ENCODE data around the gene PRM2. TPM values are rescaled to one million over a fixed set of nuclear protein-coding genes. Genes with fewer than 3 reads are reported as not detected.

Gene PRM2
- total and polyA plus RNA-seq, 2 of the 8 experiments (the other 6 are each of a cell fraction or from before 2014, with no cell fraction given): not detected

DNA sequence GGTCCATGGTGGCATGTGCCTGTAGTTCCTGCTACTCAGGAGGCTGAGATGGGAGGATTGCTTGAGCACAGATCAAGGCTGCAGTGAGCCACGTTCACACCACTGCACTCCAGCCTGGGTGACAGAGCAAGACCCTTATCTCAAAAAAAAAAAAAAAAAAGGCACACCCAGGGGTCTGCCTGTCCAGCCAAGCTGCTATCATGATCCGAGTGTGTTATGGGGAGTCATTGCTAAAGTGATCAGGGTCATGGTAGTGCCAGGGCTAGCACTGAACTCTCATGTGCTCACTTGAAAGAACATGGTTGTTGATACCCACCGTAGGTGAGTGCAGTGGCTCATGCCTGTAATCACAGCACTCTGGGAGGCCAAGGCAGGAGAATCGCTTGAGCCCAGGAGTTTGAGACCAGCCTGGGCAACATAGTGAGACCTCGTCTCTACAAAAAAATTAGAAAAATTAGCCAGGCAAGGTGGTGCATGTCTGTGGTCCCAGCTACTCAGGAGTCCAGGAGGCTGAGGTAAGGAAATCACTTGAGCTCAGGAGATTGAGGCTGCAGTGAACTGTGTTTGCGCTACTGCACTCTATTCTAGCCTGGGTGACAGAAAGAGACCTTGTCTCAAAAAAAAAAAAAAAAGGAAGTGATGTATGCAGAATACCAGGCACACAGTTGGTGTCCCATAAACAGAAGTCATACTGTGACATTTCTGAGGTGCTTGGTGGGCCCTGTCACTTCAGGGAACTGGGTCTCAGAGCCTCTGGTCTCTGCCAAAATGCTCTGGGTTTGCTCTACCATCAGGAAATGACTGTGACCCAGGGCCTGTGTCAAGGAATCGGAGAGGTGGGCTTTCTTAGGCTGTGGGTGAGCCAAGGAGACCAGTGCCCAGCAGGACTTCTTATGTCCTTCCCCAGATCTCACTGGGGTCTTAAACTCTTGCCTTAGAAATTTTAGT is 2.7 kb upstream of the PRM2 start (continued):
- TF ChIP-seq, protein P1, sequence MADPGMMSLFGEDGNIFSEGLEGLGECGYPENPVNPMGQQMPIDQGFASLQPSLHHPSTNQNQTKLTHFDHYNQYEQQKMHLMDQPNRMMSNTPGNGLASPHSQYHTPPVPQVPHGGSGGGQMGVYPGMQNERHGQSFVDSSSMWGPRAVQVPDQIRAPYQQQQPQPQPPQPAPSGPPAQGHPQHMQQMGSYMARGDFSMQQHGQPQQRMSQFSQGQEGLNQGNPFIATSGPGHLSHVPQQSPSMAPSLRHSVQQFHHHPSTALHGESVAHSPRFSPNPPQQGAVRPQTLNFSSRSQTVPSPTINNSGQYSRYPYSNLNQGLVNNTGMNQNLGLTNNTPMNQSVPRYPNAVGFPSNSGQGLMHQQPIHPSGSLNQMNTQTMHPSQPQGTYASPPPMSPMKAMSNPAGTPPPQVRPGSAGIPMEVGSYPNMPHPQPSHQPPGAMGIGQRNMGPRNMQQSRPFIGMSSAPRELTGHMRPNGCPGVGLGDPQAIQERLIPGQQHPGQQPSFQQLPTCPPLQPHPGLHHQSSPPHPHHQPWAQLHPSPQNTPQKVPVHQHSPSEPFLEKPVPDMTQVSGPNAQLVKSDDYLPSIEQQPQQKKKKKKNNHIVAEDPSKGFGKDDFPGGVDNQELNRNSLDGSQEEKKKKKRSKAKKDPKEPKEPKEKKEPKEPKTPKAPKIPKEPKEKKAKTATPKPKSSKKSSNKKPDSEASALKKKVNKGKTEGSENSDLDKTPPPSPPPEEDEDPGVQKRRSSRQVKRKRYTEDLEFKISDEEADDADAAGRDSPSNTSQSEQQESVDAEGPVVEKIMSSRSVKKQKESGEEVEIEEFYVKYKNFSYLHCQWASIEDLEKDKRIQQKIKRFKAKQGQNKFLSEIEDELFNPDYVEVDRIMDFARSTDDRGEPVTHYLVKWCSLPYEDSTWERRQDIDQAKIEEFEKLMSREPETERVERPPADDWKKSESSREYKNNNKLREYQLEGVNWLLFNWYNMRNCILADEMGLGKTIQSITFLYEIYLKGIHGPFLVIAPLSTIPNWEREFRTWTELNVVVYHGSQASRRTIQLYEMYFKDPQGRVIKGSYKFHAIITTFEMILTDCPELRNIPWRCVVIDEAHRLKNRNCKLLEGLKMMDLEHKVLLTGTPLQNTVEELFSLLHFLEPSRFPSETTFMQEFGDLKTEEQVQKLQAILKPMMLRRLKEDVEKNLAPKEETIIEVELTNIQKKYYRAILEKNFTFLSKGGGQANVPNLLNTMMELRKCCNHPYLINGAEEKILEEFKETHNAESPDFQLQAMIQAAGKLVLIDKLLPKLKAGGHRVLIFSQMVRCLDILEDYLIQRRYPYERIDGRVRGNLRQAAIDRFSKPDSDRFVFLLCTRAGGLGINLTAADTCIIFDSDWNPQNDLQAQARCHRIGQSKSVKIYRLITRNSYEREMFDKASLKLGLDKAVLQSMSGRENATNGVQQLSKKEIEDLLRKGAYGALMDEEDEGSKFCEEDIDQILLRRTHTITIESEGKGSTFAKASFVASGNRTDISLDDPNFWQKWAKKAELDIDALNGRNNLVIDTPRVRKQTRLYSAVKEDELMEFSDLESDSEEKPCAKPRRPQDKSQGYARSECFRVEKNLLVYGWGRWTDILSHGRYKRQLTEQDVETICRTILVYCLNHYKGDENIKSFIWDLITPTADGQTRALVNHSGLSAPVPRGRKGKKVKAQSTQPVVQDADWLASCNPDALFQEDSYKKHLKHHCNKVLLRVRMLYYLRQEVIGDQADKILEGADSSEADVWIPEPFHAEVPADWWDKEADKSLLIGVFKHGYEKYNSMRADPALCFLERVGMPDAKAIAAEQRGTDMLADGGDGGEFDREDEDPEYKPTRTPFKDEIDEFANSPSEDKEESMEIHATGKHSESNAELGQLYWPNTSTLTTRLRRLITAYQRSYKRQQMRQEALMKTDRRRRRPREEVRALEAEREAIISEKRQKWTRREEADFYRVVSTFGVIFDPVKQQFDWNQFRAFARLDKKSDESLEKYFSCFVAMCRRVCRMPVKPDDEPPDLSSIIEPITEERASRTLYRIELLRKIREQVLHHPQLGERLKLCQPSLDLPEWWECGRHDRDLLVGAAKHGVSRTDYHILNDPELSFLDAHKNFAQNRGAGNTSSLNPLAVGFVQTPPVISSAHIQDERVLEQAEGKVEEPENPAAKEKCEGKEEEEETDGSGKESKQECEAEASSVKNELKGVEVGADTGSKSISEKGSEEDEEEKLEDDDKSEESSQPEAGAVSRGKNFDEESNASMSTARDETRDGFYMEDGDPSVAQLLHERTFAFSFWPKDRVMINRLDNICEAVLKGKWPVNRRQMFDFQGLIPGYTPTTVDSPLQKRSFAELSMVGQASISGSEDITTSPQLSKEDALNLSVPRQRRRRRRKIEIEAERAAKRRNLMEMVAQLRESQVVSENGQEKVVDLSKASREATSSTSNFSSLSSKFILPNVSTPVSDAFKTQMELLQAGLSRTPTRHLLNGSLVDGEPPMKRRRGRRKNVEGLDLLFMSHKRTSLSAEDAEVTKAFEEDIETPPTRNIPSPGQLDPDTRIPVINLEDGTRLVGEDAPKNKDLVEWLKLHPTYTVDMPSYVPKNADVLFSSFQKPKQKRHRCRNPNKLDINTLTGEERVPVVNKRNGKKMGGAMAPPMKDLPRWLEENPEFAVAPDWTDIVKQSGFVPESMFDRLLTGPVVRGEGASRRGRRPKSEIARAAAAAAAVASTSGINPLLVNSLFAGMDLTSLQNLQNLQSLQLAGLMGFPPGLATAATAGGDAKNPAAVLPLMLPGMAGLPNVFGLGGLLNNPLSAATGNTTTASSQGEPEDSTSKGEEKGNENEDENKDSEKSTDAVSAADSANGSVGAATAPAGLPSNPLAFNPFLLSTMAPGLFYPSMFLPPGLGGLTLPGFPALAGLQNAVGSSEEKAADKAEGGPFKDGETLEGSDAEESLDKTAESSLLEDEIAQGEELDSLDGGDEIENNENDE (IDR thresholded peaks at IDR 0.05; ENCODE audit: insufficient replicate concordance, low read length): no peak
- TF ChIP-seq TAF7 (optimal IDR thresholded peaks at IDR 0.05; ENCODE audit: borderline replicate concordance, low read depth, low read length) (no peak), ASH2L (IDR thresholded peaks at IDR 0.05; ENCODE audit: low read length) (no peak), SP2 (IDR thresholded peaks at IDR 0.05; ENCODE audit: low read length) (no peak), BACH1 (IDR thresholded peaks at IDR 0.05; ENCODE audit: low read length) (no peak), EGR1 (IDR thresholded peaks at IDR 0.05; ENCODE audit: borderline replicate concordance, low read depth, low read length) (no peak), CBX5 (IDR thresholded peaks at IDR 0.05; ENCODE audit: low read depth, low read length) (no peak), POLR2AphosphoS5 (IDR thresholded peaks at IDR 0.05; ENCODE audit: low read depth, low read length) (no peak), SUZ12 (IDR thresholded peaks at IDR 0.05; ENCODE audit: low read length) (no peak), MAFK (IDR thresholded peaks at IDR 0.05; ENCODE audit: low read depth, low read length) (no peak), NRF1 (IDR thresholded peaks at IDR 0.05; ENCODE audit: low read depth, low read length) (no peak)

Data from H1 (cell line).